Measurements from ENCODE around the gene FOXP3. TPM values are rescaled to one million over a fixed set of nuclear protein-coding genes. Genes with fewer than 3 reads are reported as not detected.

The FOXP3 gene
- total RNA-seq, 1 donor from 2014 or later, result 0.16 TPM

DNA sequence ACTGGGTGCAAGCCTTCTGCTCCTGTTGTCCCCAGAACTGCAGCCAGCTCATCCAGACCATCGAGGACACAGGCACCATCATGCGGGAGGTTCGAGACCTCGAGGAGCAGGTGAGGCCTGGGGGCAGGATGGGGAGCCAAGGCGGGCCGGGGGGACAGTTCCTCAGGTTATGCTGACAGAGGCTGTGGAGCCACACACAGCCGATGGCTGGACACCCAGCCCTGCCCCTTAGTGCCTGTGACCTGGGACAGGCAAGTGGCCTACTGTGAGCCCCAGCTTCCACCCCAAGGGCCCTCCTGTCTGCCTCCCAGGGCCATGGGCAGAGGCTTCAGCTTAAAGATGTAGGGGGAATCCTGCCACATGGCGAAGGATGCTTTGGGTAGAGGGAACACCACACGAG lies 14.9 kb downstream of the FOXP3 start:
- DNase-seq, result no peak

DNA sequence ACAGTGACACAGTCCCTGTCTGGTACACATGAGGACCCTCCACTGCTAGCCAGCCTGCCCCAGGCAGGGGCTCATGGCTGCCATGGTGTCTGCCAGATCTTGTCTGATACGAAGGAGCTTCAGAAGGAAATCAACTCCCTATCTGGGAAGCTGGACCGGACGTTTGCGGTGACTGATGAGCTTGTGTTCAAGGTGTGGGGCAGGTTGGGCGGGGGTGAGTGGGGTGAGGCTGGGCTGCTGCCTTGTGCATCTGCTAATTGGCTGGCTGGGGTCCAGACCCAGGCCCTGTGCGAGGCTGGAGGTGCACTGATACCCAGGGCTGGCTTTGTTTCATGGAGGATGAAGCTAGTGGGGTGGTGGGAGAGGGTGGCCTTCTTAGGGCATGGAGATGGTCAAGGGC lies 15.4 kb downstream of the FOXP3 start:
- no peak for DNase-seq

DNA sequence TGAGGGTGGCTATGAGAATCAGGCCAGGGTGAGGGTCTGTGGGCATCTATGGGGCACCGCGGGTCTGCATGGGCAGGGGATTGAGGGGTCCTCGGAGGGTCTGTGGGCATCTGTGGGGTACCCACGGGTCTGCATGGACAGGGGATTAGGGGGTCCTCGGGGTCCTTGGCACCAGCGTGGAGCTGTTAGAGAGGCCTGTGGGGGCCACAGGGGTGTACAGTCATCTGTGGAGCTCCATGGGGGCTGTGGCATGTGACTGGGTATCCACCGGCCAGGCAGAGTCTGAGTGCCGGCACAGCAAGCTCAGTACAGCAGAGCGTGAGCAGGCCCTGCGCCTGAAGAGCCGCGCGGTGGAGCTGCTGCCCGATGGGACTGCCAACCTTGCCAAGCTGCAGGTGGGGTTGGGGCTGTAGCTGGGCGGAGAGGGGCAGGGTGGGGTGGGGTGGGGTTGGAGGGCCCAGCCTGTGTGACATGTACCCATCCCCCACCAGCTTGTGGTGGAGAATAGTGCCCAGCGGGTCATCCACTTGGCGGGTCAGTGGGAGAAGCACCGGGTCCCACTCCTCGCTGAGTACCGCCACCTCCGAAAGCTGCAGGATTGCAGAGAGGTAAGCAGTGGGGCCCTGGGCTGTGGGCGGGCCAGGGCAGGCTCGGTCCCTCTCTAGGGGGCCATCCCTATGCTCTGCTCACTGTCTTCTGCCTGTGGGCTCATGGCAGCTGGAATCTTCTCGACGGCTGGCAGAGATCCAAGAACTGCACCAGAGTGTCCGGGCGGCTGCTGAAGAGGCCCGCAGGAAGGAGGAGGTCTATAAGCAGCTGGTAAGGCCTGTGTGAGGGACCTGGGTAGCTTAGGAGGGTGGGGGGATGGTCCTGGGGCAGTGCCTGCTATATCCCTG lies 16.3 kb downstream of the FOXP3 start:
- DNase-seq, result no peak

DNA sequence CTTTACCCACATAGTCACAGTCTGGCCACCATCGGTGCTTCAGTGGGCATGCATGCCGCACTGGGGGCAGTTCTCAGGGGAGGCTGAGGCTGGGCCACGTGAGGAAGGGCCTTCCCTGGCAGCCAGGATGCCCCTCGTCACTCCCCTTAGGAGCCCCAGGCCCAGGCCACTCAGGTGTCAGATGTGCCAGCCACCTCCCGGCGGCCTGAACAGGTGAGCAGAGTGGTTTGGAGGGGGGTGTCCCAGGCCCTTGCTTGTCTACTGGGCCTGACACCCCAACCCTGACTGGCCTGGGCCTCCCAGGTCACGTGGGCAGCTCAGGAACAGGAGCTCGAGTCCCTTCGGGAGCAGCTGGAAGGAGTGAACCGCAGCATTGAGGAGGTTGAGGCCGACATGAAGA lies 17.2 kb downstream of the FOXP3 start:
- no peak for DNase-seq

DNA sequence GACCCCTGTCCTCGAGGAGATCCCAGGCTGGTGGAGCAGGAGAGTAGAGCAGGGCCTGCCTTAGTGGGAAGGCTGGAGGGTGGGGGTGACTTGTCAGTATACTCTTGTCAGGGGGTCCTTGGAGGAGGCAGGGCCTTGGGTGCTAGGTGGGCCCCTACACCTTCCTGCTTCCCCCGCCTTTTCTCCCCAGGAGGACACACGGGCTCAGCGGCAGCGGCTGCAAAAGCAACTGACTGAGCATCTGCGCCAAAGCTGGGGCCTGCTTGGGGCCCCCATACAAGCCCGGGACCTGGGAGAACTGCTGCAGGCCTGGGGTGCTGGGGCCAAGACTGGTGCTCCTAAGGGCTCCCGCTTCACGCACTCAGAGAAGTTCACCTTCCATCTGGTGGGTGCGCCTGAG lies 18.0 kb downstream of the FOXP3 start:
- no peak for DNase-seq

DNA sequence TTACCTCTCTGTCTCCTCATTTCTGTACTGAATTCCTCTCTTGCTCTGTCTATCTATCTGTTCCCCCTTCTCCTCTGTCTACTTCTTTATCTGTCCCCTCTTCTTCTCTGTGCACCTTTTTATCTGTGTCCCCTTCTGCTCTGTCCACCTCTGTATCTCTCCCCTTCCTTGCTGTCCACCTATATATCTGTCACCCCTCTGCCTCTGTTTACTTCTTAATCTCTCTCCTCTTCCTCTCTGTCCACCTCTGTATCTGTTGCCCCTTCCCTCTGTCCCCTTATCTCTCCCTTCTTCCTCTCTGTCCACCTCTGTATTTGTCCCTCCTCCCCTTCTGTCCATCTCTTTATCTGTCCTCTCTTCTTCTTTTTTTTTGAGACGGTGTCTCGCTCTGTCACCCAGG lies 20.3 kb downstream of the FOXP3 start:
- DNase-seq, result no peak

DNA sequence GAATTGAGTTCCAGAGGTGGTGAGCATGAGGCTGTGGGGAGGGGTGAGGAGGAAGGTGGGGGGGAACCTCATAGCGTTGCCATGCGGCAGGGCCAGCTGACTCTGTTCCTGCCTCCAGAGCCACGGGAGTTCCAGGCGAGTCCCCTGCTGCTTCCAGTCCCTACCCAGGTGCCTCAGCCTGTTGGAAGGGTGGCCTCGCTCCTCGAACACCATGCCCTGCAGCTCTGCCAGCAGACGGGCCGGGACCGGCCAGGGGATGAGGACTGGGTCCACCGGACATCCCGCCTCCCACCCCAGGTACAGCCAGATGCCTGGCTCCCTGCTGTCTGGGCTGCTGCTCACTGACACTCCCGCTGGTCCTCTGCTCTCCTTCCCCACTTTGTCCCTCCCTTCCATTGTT lies 21.3 kb downstream of the FOXP3 start:
- DNase-seq, result no peak

DNA sequence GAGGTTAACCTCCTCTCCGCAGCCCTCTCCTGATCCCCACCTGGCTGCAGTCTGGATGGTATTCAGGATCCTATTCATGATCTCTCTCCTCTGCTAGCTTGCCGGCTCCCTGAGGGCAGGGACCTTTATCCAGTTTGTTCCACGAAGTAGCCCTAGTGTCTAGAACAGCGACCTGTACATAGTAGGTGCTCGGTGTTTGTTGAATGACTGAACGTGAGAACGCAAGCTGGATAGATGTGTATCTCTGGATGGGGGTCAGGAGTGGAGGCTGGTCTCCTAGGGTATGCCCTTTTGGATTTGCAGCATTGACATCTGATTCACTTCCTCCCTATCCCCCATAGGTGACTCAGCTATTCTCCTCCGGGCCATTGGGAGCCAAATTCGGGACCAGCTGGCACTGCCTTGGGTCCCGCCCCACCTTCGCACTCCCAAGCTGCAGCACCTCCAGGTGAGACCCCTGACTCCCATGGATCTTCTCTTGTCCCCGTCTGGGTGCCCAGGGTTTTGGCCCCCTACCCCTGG lies 21.9 kb downstream of the FOXP3 start:
- no peak for DNase-seq

DNA sequence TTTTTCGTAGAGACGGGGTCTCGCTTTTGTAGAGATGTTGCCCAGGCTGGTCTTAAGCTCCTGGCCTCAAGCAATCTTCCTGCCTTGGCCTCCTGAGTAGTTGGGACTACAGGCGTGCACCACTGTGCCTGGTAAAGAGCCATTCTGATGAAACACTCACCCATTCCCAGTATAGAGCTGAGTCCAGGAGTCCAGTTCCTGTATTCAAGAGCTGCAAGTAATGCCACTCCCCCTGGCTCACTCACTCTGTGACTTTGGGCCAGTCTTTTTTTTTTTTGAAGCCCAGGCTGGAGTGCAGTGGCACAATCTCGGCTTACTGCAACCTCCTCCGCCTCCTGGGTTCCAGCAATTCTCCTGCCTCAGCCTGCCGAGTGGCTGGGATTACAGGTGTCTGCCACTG lies 25.8 kb downstream of the FOXP3 start:
- no peak for DNase-seq

DNA sequence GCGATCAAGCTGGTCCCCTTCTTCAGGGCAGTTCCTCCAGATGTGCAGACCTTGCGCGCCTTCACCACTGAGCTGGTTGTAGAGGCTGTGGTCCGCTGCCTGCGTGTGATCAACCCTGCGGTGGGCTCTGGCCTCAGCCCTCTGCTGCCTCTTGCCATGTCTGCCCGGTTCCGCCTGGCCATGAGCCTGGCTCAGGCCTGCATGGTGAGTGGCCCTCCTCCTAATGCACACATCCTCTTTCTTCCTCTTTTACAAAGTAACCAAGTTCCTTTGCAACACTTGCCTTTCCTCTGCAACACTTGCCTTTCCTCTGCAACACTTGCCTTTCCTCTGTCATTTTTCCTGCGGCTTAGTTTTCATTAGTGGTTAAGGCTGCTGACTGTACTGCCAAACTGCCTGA lies 27.4 kb downstream of the FOXP3 start:
- no peak for DNase-seq

DNA sequence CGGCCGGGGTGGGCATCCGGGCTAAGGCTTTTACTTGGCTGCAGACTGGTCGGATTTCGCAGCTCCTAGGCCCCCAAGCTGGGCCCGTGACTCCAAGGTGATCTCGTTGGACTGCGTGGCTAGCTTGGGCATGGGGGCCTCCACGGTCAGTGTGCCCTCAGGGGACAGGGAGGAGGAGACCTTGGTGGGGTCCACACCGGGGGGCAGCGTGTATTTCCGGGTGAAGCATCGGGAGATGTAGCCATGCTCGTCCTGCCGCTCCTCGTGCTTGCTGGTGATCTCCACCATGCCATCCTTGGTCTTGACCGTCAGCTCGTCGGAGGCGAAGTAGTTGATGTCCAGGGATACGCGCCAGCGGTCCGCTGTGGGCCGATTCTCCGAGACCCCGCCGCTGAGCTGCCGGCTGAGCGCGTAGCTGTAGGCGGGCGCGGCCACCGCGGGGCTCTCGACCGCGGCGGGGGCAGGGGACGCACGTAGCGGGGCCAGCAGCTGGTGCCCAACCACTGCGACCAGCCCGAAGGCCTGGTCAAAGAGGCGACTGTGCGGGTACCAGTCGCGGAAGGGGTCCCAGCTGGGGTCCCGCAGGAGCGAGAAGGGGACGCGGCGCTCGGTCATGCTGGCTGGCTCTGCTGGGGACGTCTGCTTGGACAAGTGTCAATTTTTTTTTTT lies 30.5 kb downstream of the FOXP3 start:
- no peak for DNase-seq

DNA sequence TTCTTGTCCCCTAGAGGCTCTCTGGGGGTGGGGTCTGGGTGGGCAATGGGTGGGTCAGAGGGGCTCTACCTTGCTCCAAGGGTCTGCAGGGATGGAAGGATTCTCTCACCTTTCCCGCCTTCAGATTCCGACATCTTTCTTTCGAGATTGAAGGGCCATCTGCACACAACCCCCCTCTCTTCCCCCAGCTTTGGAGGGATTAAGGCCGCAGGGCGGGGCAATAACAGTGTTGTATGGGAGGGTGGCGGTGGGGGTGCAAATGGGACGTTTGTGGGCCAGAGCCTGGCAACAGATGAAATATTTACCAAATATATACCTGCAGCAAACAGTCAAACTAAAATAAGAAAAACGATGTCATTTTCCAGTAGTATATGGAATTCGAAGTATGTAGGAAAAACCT lies 31.3 kb downstream of the FOXP3 start, which contains the start of gene CACNA1F:
Gene CACNA1F, minus strand, starts transcription at position 165 of the 400 bp plus-strand sequence. Its CDS starts 31 bp downstream, at position 134.
- no peak for DNase-seq

DNA sequence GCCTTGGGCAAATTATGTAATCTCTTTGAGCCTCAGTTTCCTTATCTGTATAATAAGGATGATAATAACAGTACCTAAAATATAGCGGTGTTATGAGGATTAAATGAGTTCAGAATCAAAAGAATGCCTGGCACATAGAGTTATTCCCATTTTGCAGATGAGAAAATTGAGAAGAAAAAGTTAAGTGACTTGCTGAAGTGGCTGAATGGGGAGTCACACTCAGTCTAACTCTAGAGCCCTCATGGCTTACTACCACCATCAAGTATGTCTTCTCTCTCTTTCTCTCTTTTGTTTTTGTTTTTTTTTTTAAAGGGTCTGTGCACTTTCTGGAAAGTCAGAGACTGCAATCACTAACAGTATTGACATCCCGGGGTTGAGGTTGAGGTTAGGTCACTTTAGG lies 32.0 kb downstream of the FOXP3 start:
- DNase-seq, result no peak

DNA sequence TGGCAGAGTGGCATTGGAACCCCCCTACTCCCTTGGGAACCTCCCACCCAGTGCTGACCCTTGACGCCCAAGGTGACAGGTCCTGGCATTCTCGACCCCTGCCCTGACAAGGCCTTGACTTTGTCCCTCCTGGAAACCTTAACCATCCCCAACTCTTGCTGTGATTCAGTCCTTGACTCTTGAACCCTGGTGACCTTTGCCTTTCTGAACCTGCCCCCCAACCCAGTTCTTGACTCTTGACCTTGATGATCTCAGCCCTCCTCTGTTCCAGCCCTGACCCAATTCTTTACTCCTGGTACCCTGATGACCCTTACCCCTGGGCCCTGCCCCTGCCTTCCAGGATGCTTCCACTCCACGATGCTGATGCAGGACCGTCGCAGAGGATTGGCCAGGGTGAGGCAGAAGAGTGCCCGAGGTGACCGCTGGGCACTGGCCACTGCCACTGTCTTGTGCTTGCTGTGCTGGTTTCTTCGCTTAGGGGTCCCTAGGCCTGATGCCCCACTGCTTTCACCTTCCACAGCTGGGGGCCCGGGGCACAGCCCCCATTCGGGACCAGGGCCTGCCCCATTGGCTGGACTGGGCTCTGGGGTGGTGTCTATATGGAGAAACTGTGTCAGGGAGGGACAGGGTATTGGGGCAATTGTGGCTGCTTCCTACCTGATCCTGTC lies 33.0 kb downstream of the FOXP3 start:
- DNase-seq, result no peak

DNA sequence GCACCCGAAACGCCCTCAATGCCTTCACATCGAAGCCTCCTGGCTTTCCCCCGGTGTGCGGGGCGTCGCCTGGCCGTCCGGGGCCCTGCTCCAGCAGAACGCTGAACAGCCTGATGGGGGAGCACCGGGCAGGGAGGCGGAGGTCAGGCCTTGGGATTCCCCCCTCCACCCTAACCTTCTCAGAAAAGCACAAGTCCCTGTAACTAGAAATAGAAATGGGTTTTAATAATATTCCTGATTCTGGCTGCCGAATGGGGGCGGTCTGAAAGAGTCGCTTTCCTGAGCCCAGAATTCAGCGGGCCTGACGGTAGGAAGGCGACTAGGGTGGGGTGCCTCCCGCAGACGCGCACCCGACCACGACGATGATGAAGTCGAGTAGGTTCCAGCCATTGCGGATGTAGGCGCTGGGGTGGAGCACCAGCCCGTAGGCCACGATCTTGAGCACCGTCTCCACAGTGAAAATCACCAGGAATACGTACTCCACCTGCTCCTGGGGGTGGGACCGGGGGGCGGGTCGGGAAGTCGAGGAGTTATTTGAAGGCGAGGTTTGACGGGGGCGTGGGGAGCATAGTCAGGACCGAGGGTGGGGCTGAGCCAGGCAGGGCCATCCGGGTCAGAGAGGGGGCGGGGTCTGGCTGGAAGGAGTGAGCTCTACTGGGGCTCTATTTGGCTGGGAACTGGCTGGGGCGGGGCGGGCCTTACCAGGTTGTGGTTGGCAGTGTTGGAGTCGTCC lies 33.8 kb downstream of the FOXP3 start:
- no peak for DNase-seq

DNA sequence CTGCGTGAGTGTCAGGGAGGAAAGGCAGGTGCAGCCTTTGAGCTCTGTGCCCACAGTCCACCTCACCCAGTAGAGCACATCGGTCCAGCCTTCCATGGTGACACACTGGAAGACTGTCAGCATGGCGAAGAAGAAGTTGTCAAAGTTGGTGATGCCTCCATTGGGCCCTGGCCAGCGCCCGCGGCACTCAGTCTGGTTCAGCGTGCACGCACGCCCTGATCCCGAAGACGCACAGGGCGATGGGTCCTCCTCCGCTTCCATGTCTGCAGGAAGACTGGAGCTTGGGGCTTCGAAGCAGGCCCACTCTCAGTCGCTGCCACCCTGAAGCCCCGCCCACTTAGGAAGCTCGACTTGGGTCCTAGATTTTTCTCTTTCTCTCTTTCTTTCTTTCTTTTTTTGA lies 36.3 kb downstream of the FOXP3 start:
- DNase-seq, result no peak

DNA sequence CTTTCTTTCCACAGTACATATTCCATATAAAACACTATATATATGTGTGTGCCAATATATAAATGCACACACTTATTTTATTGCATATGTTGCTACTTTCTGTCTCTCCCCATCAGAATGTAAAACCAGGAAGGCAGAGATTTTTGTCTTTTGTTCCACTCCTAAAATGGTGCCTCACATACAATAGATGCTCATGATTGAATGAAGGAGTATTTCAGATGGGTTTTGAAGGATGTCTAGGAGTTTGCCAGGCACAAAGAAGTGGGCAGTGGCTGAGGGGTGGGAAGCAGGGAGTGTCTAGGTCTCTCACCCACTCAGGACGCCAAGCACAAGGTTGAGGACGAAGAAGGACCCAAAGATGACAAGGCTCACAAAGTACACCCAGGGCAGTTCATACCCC lies 36.8 kb downstream of the FOXP3 start:
- no peak for DNase-seq

DNA sequence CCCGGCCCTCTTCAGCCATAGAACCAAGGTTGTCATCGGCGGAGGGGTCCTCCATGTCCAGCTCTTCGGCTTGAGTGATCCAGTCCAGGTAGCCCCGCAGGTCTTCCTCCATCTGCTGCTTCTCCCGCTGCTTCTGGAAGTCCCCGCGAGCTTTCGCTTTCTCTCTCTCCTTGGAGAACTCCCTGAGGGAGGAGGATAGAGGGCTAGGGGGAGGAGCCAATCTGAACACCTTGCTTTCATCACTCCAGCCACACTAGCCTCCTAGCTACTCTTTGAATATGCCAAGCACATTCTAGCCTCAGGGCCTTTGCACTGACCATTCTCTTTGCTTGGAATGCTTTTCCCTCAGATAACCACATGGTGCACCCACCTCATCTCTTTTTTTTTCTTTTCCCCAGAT lies 37.6 kb downstream of the FOXP3 start:
- no peak for DNase-seq

DNA sequence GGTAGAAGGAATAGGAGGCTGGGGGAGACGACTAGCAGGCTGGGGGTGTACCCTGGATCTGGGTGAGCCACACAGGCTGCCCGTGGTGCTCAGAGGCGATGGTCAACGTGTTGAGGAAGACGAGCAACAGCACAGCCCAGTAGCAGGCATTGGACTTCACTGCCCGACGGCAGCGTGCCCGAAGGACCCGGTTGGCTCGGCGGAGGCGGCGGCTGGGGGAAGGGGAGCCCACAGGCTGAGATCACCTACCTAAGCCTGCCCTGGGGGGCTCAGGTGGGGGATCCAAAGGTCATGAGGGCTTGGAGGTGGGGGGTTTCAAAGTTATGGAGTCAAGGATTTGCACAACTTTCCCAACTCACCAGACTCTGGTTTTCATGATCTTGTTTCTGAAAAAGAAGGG lies 38.7 kb downstream of the FOXP3 start:
- no peak for DNase-seq

DNA sequence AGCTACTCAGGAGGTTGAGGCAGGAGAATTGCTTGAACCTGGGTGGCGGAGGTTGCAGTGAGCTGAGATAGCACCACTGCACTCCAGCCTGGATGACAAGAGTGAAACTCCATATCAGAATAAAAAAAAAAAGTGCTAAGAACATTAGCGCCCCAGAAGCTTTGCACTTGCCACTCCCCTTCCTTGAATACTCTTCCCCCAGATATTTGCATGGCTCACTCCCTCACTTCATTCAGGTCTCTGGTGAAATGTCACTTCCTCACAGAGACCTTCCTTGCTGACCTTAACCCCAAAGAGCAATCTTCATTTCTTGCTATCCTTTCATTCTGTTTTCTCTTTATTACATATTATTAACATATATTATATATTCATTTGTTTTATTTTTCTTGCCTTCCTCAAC lies 42.6 kb downstream of the FOXP3 start:
- no peak for DNase-seq

DNA sequence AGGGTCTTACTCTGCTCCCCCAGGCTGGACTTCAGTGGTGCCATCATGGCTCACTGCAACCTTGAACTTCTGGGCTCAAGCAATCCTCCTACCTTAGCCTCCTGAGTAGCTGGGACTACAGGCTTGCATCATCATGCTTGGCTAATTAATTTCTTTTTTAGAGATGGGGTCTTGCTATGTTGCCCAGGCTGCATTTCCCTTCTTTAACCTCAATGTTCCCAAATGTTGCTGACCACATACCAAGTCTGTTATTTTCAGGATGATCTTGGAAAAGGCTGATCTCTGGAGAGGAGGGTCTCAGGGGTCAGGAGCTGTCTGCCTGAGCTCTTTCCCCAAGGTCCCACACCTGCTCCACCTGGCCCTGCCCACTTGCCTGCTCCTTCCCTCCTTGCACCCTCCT lies 44.4 kb downstream of the FOXP3 start:
- no peak for DNase-seq

DNA sequence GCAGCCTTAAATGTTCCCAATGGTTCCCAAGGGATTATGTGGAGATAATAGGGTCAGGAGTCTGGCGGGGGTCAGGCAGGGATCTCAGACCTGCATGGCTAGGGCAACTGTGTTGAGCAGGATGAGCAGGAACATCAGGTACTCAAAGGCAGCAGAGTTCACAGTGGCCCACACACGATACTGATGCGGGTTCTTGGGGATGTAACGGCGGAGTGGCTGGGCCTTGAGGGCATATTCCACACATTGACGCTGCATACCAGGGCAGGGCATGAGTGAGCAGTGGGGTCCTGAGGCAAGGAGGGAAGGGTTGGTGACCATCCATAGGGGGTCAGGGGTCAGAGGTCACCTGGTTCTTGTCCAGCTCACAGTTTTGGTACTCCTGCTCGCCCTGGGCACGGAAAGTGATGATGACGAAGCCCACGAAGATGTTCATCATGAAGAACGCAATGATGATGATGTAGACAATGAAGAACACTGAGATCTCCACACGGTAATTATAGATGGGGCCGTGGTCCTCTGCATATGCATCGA lies 49.4 kb downstream of the FOXP3 start:
- DNase-seq, result no peak
